ENCODE measurements around the gene TNRC6A.
A peak's percentile ranks its signal among the peaks of the same experiment; 100 is the strongest.

TNRC6A gene

DNA sequence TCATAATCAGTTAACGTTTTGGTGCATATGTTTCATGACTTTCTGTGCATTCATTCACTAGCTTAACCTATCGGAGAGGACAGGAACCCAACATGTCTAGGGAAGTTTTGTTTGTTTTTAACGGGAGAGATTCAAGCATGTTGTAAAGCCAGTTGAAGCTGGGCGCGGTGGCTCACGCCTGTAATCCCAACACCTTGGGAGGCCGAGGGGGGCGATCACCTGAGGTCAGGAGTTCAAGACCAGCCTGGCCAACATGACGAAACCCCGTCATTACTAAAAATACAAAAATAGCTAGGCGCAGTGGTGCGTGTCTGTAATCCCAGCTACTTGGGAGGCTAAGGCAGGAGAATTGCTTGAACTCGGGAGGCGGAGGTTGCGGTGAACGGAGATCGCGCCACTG lies 1.4 kb upstream of the TNRC6A start:
- no peak overlapping the region for H3K9ac ChIP-seq (ENCODE audit: low read length)
- no peak overlapping the region for H3K27ac ChIP-seq (ENCODE audit: low read depth, low read length)
- H3K27me3 ChIP-seq (ENCODE audit: control insufficient read depth, insufficient read depth, low read length): no peaks in the 10 kb centered on the region
- H3K36me3 ChIP-seq (ENCODE audit: control insufficient read depth, insufficient read depth, low read length): peaks cover 13% of the 10 kb centered on the region
- no peaks in the 10 kb centered on the region for H3K9me3 ChIP-seq (ENCODE audit: control insufficient read depth, insufficient read depth, low read depth, low read length)
- peaks cover 22% of the 10 kb centered on the region for H3K4me1 ChIP-seq (ENCODE audit: control insufficient read depth, insufficient read depth, low read length)
- H3K4me3 ChIP-seq (ENCODE audit: low read depth, low read length): no peak overlapping the region

DNA sequence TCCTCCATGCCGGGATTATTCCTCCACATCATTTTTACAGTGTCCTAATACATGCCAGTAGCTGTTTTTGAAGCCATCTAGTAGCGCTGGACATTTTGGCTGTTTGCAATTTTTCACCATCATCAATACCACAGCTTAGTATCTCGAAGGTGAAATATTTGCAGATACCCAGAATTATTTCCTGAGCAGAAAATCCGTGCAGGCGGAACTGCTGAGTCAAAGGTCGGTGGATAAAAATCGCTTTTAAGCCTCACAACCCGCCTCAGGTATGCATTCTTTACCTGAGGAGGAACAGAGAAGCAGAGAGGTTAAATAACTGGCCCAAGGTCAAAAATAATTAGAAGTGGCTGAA lies 584 bp upstream of the TNRC6A start:
- Histone ChIP-seq H3K4me1 (ENCODE audit: control insufficient read depth, insufficient read depth, low read length) (peaks cover 22% of the 10 kb centered on the region), H3K9me3 (ENCODE audit: control insufficient read depth, insufficient read depth, low read depth, low read length) (no peaks in the 10 kb centered on the region), H3K27ac (ENCODE audit: low read depth, low read length) (peak overlapping the region; percentile 90), H3K9ac (ENCODE audit: low read length) (peak overlapping the region; percentile 78), H3K27me3 (ENCODE audit: control insufficient read depth, insufficient read depth, low read length) (no peaks in the 10 kb centered on the region), H3K4me3 (ENCODE audit: low read depth, low read length) (peak overlapping the region; percentile 84), H3K36me3 (ENCODE audit: control insufficient read depth, insufficient read depth, low read length) (peaks cover 21% of the 10 kb centered on the region)

DNA sequence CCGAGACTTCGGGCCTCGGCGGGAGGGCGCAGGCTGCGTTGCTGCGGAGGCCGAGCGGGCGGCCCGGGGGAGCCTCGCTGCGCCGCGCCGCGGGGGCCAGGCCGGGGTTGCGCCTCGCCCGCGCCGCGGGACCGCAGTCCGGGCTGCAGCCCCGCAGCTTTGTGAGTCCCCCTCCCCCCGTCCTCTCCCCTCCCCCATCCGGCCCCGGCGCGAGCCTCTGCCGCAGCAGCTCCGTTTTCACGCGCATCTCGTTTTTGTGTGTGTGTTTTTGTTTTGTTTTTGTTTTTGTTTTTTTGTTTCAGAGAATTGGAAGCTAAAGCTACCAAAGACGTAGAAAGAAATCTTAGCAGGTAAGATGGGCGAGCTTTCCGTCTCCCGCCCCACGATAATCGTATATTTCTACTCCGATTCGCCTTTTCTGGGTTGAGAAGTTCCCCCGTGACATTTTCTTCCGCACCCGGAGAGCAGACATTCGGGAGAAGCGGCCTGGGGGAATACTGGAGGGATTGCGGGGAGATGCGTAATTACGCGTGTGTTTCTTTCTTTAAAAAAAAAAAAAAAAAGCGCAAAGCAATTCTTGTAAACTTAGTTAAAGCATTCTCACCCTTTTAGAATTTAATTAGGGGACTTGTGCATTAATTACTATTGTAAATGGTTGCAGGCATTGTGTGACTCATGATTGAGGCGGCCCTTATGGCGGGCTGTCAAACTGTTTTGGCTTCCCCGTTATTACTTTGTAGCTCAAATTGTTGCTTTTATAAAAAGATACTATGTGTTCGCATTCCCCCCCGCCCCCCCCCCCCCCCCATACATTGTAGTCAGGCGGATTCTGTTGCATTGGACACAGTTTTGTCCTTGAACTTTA lies 732 bp downstream of the TNRC6A start:
- peak overlapping the region; percentile 90 for H3K27ac ChIP-seq (ENCODE audit: low read depth, low read length)
- peaks cover 27% of the 10 kb centered on the region for H3K4me1 ChIP-seq (ENCODE audit: control insufficient read depth, insufficient read depth, low read length)
- H3K27me3 ChIP-seq (ENCODE audit: control insufficient read depth, insufficient read depth, low read length): no peaks in the 10 kb centered on the region

DNA sequence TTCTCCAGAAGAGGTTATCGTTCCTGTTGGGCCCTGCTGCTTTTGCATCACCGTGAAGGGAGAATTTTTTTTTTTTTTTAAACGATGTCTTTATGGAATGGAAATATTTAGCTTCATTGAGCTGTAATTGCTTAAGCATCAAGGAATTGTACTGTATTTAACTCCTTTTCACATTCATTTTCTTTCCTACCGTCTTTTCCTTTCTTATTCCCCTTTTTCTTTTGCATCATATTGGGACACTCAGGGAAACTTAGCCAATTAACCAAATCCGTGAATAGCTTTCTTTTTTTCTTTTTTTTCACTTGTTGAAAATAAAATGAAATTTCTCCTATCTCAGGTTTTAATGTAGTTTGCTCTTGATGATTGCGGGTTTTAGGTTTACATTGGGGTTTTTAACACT lies 1.5 kb downstream of the TNRC6A start:
- Histone ChIP-seq H3K27ac (ENCODE audit: low read depth, low read length) (peak overlapping the region; percentile 82), H3K9ac (ENCODE audit: low read length) (peak overlapping the region; percentile 21), H3K4me3 (ENCODE audit: low read depth, low read length) (peak overlapping the region; percentile 84), H3K36me3 (ENCODE audit: control insufficient read depth, insufficient read depth, low read length) (peaks cover 30% of the 10 kb centered on the region), H3K9me3 (ENCODE audit: control insufficient read depth, insufficient read depth, low read depth, low read length) (no peaks in the 10 kb centered on the region), H3K4me1 (ENCODE audit: control insufficient read depth, insufficient read depth, low read length) (peaks cover 31% of the 10 kb centered on the region), H3K27me3 (ENCODE audit: control insufficient read depth, insufficient read depth, low read length) (no peaks in the 10 kb centered on the region)

More for the DNA sequence above, 732 bp downstream of the TNRC6A start:
- Histone ChIP-seq H3K9me3 (ENCODE audit: control insufficient read depth, insufficient read depth, low read depth, low read length) (no peaks in the 10 kb centered on the region), H3K4me3 (ENCODE audit: low read depth, low read length) (peak overlapping the region; percentile 84), H3K36me3 (ENCODE audit: control insufficient read depth, insufficient read depth, low read length) (peaks cover 29% of the 10 kb centered on the region), H3K9ac (ENCODE audit: low read length) (peak overlapping the region; percentile 98)

DNA sequence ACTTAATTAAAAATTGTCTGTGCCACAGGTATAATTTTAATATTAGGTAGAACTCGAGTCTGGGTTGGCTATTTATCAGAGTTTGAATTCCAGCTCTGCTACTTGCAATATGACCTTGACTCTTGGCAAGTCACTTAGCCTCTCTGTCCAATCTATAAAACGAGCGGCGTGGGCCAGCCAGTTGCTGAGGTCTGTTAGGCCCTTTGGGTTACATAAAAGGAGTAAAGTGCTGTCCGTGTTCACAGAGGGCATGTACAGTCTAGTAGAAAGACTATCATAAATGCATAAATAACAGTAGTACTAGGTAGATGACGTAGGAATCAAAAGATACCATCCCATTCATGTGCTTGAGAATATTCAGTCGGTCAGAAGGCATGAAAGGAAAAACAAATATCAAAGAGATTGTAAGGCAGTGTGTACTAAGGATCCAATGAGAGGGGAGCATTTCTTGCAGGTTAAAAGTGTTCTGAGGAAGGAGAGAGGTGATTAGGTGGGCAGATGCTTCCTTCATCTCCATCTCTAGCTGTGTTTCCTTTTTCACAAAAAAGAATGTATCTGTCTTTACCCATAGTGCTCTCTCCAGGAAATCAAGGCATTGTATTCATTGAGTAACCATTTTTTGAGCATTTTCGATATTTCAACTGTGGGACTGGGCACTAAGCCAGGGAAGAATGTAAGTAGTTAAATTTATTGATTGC lies 2.4 kb downstream of the TNRC6A start:
- H3K9me3 ChIP-seq (ENCODE audit: control insufficient read depth, insufficient read depth, low read depth, low read length): no peaks in the 10 kb centered on the region
- no peaks in the 10 kb centered on the region for H3K27me3 ChIP-seq (ENCODE audit: control insufficient read depth, insufficient read depth, low read length)
- peak overlapping the region; percentile 54 for H3K9ac ChIP-seq (ENCODE audit: low read length)
- H3K36me3 ChIP-seq (ENCODE audit: control insufficient read depth, insufficient read depth, low read length): peaks cover 33% of the 10 kb centered on the region
- peak overlapping the region; percentile 84 for H3K4me3 ChIP-seq (ENCODE audit: low read depth, low read length)
- H3K4me1 ChIP-seq (ENCODE audit: control insufficient read depth, insufficient read depth, low read length): peaks cover 40% of the 10 kb centered on the region
- peak overlapping the region; percentile 82; the same call in 1 of the 2 replicates for H3K27ac ChIP-seq (ENCODE audit: low read depth, low read length)

DNA sequence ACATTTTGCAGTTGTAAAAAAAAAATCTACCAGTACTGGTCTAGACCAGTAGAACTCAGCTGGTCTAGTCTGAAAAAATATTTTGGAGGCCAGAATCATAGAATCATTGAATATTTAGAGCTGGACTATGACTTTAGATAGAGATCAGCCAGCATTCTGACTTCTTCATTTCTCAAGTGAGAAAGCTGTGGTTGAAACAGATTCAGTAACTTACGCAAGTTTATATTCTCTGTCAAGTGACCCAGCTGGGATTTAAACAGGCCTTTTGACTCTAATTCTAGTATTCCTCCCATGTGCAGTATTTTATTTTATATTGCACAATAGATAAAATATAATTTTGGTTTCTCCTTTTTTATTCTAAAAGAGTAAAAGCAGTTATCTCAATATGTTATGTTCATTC lies 4.9 kb downstream of the TNRC6A start:
- Histone ChIP-seq H3K9ac (ENCODE audit: low read length) (no peak overlapping the region), H3K4me3 (ENCODE audit: low read depth, low read length) (no peak overlapping the region), H3K27me3 (ENCODE audit: control insufficient read depth, insufficient read depth, low read length) (no peaks in the 10 kb centered on the region), H3K36me3 (ENCODE audit: control insufficient read depth, insufficient read depth, low read length) (peaks cover 37% of the 10 kb centered on the region), H3K9me3 (ENCODE audit: control insufficient read depth, insufficient read depth, low read depth, low read length) (no peaks in the 10 kb centered on the region), H3K27ac (ENCODE audit: low read depth, low read length) (no peak overlapping the region), H3K4me1 (ENCODE audit: control insufficient read depth, insufficient read depth, low read length) (peaks cover 36% of the 10 kb centered on the region)

DNA sequence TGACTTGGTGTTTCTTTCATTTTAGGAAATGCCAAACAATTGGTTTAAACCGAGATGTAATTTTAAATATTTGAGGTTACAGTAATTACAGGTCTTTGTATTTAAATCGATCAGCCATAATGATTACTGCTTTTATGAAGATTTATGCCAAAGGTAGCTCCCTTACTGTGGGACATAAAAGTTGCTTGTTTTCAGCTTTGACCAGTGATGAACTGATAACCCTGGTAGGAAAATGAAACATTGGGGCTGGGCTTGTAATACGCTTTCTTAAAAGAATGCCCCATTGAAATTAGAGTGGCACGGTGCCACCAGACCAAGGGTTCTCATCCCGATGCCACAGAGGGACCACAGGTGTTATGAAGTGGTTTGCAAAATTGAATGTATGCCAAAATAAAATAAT lies 7.3 kb downstream of the TNRC6A start:
- Histone ChIP-seq H3K36me3 (ENCODE audit: control insufficient read depth, insufficient read depth, low read length) (peaks cover 43% of the 10 kb centered on the region), H3K27me3 (ENCODE audit: control insufficient read depth, insufficient read depth, low read length) (no peaks in the 10 kb centered on the region), H3K4me3 (ENCODE audit: low read depth, low read length) (no peak overlapping the region), H3K4me1 (ENCODE audit: control insufficient read depth, insufficient read depth, low read length) (peaks cover 45% of the 10 kb centered on the region), H3K27ac (ENCODE audit: low read depth, low read length) (no peak overlapping the region), H3K9me3 (ENCODE audit: control insufficient read depth, insufficient read depth, low read depth, low read length) (no peaks in the 10 kb centered on the region), H3K9ac (ENCODE audit: low read length) (no peak overlapping the region)

DNA sequence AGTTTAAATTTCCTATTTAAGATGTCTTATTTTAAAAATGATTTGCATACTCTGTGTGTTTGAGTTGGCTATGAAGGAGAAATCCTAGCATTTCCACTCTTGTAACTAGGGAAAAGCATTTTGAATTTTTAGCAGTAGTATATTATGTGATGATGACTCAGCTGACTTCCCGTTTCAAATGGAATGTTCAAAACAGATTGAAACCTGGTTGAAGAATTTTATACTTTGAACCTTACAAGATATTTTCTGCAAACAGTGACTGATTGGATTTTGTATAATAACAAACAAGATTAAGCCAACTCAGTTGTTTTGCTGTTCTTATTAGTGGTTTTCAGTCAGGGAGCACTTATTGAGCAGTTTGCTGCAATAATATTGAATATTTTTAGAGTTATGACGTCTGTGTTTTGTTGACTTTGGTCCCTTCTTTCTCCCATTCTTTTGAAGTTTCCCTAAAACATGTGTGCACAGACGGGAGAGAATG lies 8.0 kb downstream of the TNRC6A start:
- H3K4me3 ChIP-seq (ENCODE audit: low read depth, low read length): no peak overlapping the region
- H3K27me3 ChIP-seq (ENCODE audit: control insufficient read depth, insufficient read depth, low read length): no peaks in the 10 kb centered on the region
- no peak overlapping the region for H3K27ac ChIP-seq (ENCODE audit: low read depth, low read length)
- H3K9me3 ChIP-seq (ENCODE audit: control insufficient read depth, insufficient read depth, low read depth, low read length): no peaks in the 10 kb centered on the region
- peaks cover 39% of the 10 kb centered on the region for H3K36me3 ChIP-seq (ENCODE audit: control insufficient read depth, insufficient read depth, low read length)
- H3K4me1 ChIP-seq (ENCODE audit: control insufficient read depth, insufficient read depth, low read length): peaks cover 45% of the 10 kb centered on the region
- no peak overlapping the region for H3K9ac ChIP-seq (ENCODE audit: low read length)

DNA sequence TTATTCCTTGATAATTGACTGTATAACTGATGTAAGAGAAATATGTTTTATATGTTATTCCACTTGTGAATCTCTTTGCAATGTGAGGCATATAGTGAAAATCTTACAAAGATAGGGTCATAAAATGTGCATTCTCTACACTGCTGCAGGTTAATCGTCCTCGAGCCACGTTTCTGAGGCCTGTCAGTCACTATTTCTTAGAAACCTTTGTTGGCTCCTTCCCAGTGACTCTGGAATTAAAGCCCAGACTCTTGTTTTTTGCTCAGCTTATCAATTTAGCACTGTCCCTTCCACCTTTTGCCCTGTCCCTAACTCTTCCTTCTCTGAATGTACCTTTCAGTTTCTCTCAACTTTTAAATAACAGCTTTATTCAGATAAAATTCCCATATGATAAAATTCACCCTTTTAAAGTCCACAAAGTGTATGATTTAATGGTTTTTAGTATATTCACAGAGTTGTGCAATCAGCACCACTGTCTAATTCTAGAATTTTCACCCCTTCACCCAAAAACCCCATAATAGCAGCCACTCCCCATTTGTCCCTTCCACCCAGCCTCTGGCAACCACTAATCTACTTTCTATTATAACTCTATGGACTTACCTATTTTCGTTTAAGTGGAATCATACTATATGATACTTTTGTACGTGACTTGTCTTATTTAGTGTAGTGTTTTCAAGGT lies 8.6 kb downstream of the TNRC6A start:
- Histone ChIP-seq H3K36me3 (ENCODE audit: control insufficient read depth, insufficient read depth, low read length) (peaks cover 32% of the 10 kb centered on the region), H3K4me3 (ENCODE audit: low read depth, low read length) (no peak overlapping the region), H3K9ac (ENCODE audit: low read length) (no peak overlapping the region), H3K4me1 (ENCODE audit: control insufficient read depth, insufficient read depth, low read length) (peaks cover 47% of the 10 kb centered on the region), H3K9me3 (ENCODE audit: control insufficient read depth, insufficient read depth, low read depth, low read length) (no peaks in the 10 kb centered on the region), H3K27me3 (ENCODE audit: control insufficient read depth, insufficient read depth, low read length) (no peaks in the 10 kb centered on the region), H3K27ac (ENCODE audit: low read depth, low read length) (no peak overlapping the region)

DNA sequence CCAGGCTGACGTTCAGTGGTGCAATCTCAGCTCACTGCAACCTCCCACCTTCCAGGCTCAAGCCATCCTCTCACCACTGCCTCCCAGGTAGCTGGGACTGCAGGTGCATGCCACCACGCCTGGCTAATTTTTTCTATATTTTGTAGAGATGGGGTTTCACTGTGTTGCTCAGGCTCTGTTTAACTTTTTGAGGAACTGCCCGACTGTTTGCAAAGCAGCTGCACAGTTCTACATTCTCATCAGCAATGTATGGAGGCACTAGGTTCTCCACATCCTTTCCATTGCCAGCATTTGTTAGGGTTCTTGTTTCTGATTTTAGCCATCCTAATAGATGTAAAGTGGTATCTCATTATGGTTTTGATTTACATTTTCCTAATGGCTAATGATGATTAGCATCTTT lies 9.4 kb downstream of the TNRC6A start:
- Histone ChIP-seq H3K4me1 (ENCODE audit: control insufficient read depth, insufficient read depth, low read length) (peaks cover 54% of the 10 kb centered on the region), H3K4me3 (ENCODE audit: low read depth, low read length) (no peak overlapping the region), H3K27me3 (ENCODE audit: control insufficient read depth, insufficient read depth, low read length) (no peaks in the 10 kb centered on the region), H3K27ac (ENCODE audit: low read depth, low read length) (no peak overlapping the region), H3K36me3 (ENCODE audit: control insufficient read depth, insufficient read depth, low read length) (peaks cover 24% of the 10 kb centered on the region), H3K9me3 (ENCODE audit: control insufficient read depth, insufficient read depth, low read depth, low read length) (no peaks in the 10 kb centered on the region), H3K9ac (ENCODE audit: low read length) (no peak overlapping the region)

DNA sequence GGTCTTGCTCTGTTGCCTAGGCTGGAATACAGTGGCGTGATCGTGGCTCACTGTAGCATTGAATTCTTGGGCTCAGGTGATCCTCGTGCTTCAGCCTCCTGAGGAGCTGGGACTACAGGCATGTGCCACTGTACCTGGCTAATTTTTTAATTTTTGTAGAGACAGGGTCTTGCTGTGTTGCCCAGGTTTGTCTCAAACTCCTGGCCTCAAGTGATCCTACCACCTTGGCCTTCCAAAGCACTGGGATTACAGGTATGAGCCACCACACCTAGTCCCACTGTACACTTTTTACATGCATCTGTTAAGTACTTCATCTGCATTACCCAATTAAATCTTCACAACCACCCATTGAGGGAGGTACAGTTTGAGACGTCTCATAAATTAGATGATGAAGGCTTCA lies 12.4 kb downstream of the TNRC6A start:
- Histone ChIP-seq H3K4me1 (ENCODE audit: control insufficient read depth, insufficient read depth, low read length) (peaks cover 64% of the 10 kb centered on the region), H3K36me3 (ENCODE audit: control insufficient read depth, insufficient read depth, low read length) (peaks cover 18% of the 10 kb centered on the region), H3K4me3 (ENCODE audit: low read depth, low read length) (no peak overlapping the region), H3K27ac (ENCODE audit: low read depth, low read length) (no peak overlapping the region), H3K27me3 (ENCODE audit: control insufficient read depth, insufficient read depth, low read length) (no peaks in the 10 kb centered on the region), H3K9ac (ENCODE audit: low read length) (no peak overlapping the region), H3K9me3 (ENCODE audit: control insufficient read depth, insufficient read depth, low read depth, low read length) (no peaks in the 10 kb centered on the region)
